Measurements from ENCODE around the gene ADAMTS2.

- no peak for TF ChIP-seq CTCF (IDR thresholded peaks at IDR 0.05 in 8 of 11, conservative IDR thresholded peaks at IDR 0.05 in 3 of 11)
- no peak for TF ChIP-seq POLR2A (IDR thresholded peaks at IDR 0.05)
Measured at GRCh38 chr5:179130101-179130681, 215.1 kb downstream of the ADAMTS2 start.
